Fibroblast of villous mesenchyme (primary cell): ENCODE data around the gene KAZN. TPM values are rescaled to one million over a fixed set of nuclear protein-coding genes. Genes with fewer than 3 reads are reported as not detected.

Source experiments
- DNase-seq: peaks from one replicate; pipeline ENCODE4 v3.0.0-alpha.2; 2010; ENCODE audit warnings: low read depth
- H3K4me3 ChIP-seq: 2 replicates; pipeline ENCODE4 v1.5.1; 2011; ENCODE audit warnings: low read depth, mild to moderate bottlenecking, low read length
- total RNA-seq: library from RNA; depleted of rRNA; stranded (reverse); fragments of >200 nt; gene quantifications from 2 replicates; pipeline ENCODE4 v1.2.3, GENCODE V29; 2012
- TF ChIP-seq, protein P1 (sequence below): IDR thresholded peaks from 2 replicates; pipeline ENCODE4 v1.5.1; 2012; ENCODE audit warnings: low read depth, mild to moderate bottlenecking, low read length; ENCODE audit not compliant: insufficient read depth

KAZN gene
- total RNA-seq, 1 donor = 8.6 TPM

DNA sequence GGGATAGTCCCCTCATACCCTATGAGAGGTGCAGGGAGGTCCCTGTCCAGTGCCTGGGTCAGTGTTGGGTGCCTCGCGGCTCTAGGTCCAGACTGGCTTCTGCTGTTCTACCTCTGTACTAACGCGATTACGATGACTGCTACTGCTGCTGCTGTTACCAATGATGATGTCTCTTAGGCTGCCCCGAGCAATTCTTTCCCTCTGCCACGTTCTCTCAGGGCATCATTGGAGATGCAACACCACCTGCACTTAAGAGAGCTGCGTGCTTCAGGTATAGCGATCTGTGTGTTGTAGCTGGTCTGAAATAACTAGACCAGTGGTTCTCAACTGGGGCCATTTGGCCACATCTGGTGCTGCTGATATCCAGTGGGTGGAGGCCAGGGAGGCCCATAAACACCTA, 36.9 kb downstream of the KAZN start:
- no peak for DNase-seq
- TF ChIP-seq, protein P1, sequence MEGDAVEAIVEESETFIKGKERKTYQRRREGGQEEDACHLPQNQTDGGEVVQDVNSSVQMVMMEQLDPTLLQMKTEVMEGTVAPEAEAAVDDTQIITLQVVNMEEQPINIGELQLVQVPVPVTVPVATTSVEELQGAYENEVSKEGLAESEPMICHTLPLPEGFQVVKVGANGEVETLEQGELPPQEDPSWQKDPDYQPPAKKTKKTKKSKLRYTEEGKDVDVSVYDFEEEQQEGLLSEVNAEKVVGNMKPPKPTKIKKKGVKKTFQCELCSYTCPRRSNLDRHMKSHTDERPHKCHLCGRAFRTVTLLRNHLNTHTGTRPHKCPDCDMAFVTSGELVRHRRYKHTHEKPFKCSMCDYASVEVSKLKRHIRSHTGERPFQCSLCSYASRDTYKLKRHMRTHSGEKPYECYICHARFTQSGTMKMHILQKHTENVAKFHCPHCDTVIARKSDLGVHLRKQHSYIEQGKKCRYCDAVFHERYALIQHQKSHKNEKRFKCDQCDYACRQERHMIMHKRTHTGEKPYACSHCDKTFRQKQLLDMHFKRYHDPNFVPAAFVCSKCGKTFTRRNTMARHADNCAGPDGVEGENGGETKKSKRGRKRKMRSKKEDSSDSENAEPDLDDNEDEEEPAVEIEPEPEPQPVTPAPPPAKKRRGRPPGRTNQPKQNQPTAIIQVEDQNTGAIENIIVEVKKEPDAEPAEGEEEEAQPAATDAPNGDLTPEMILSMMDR = no peak
- H3K4me3 ChIP-seq = no peak overlapping the region

DNA sequence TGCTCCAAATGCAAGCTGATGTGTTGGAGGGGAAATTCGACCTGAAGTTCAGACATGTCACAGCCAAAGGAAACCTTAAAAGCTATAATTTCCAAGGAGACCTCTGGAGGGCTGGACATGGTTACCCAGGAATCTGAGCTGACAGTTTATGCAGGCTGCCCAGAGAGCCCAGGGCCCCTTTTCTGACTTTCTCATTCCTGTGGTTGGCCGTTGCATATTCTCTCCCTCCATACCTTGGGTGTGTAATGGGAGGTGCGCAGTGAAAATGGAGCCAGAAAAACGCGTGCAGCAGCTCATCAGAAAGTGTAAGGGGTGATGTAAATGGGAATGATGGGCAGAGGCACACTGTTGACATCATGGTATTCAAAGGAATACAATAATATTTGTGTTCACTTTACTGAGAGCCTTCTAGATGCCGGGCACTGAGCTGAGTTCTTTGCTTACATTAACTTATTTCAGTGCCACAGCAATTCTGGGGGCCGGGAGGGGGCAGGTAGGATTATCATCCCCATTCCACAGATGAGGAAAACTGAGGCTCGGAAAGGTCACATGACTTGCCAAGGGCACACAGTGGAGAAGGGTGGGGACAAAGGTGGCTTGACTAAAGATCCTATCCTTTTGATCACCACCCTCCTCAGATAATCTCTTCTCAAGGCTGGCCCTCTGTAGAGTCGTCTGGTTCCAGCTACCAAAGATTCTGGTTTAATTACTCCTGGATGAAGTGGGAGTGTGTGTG, 38.6 kb downstream of the KAZN start:
- no peak for DNase-seq
- H3K4me3 ChIP-seq = no peak overlapping the region

DNA sequence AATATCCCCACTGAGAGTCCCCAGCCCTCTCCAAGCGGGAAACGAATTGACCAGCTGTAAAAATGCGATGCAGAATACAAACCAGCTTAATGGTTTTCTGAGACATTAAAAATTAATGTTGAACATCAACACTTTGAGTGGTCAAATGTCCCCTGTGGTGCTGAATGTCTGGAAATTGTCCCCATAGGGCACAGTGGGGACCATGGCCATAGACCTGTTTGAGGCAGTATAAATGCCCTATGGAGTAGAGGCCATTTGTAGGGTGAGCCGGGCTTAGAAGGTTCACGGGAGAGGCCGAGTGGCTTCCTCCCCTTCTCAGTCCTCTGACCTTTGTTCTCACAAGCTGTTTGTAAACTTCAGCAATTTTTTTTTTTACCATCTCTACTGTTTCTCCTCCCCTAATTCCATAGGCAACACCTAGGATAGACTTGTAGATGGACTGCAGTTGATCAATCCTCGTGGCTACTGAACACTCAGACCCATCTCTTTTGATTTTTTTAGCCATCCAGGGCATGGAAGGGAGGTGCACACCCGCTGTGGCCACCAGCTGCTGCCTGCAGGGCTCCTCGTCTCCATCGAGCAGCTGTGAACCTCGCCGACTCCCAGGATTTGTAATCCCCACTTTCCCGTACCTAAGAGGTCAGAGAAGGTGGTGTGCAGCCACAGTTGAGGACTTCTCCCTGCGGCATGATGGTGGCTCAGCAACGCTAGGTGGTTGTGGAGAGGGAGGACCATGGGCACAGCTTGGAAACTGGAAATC, 41.0 kb downstream of the KAZN start:
- TF ChIP-seq, protein P1 = no peak
- no peak for DNase-seq

More for the DNA sequence above, 38.6 kb downstream of the KAZN start:
- TF ChIP-seq, protein P1 = no peak

GRCh38 chr1:14642712-14643111, 44.2 kb downstream of the KAZN start:
- no peak for DNase-seq

More for the DNA sequence above, 41.0 kb downstream of the KAZN start:
- no peak overlapping the region for H3K4me3 ChIP-seq

DNA sequence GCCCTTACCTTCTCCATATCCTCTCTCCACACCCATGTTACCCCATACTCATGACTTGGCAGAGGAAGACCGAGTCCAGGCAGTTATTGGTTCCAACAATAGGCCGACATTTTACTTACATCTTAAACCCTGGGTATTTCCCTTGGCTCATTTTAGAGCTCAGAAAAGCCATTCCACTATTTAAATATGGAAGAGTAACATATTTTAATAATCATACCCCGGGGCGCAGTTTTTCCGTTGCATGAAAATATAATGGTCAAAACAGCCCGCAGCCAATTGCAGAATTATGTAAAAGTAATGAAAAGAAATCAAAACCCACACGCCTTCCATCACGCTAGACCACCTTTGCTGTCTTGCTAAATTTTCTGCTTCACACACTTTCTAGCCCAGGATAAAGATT, 48.5 kb downstream of the KAZN start:
- no peak for DNase-seq
- TF ChIP-seq, protein P1 = no peak
- no peak overlapping the region for H3K4me3 ChIP-seq

More at GRCh38 chr1:14642712-14643111, 44.2 kb downstream of the KAZN start:
- no peak overlapping the region for H3K4me3 ChIP-seq
- TF ChIP-seq, protein P1 = no peak

- H3K4me3 ChIP-seq = no peak overlapping the region
- no peak for DNase-seq
- TF ChIP-seq, protein P1 = no peak
Measured at GRCh38 chr1:14647777-14648176, 49.3 kb downstream of the KAZN start.
